Measurements from ENCODE around the gene FLNB. TPM values are rescaled to one million over a fixed set of nuclear protein-coding genes. Genes with fewer than 3 reads are reported as not detected.

FLNB gene
- total and polyA plus RNA-seq, 2 of the 4 experiments (the other 2 are of a cell fraction), result 78.0 to 136 TPM

GRCh38 chr3:58072763-58073130 is 64.5 kb downstream of the FLNB start:
- Histone ChIP-seq H2AFZ (replicated peaks; ENCODE audit: low read length, poor library complexity) (no peak overlapping the region), H2AK5ac (ENCODE audit: low read depth, low read length) (no peak overlapping the region), H3K4ac (ENCODE audit: low read depth, low read length) (no peak overlapping the region), H3K4me2 (ENCODE audit: low read depth, low read length) (no peak overlapping the region), H2AK9ac (replicated peaks; ENCODE audit: low read depth, low read length, poor library complexity) (no peak overlapping the region), H3K9me1 (ENCODE audit: insufficient read depth, low read length) (peaks cover 47% of the 10 kb centered on the region), H3K79me1 (ENCODE audit: low read depth in 1 of 2, low read length in 2 of 2) (peaks cover 62 to 95% of the 10 kb centered on the region in 2 experiments), H4K5ac (ENCODE audit: low read depth, low read length) (no peak overlapping the region), H4K8ac (ENCODE audit: low read depth in 2 of 2, low read length in 2 of 2) (no peak overlapping the region), H3K9ac (ENCODE audit: low read depth, low read length) (no peak overlapping the region), H3K27me3 (ENCODE audit: control insufficient read depth, insufficient read depth, low read length) (no peaks in the 10 kb centered on the region), H3K56ac (ENCODE audit: extremely low read depth, insufficient read depth, low read length) (no peak overlapping the region), H2BK20ac (ENCODE audit: low read depth, low read length) (no peak overlapping the region), H3K9me3 (ENCODE audit: control insufficient read depth, insufficient read depth, low read length) (no peaks in the 10 kb centered on the region), H2BK15ac (ENCODE audit: low read depth, low read length) (no peak overlapping the region), H2BK120ac (ENCODE audit: low read depth, low read length) (no peak overlapping the region), H3K18ac (ENCODE audit: low read depth, low read length) (no peak overlapping the region), H3K4me1 (ENCODE audit: control insufficient read depth, insufficient read depth, low read length) (peaks cover 22% of the 10 kb centered on the region), H3K27ac (ENCODE audit: insufficient read depth, low read length) (no peak overlapping the region), H3K4me3 (ENCODE audit: insufficient read depth, low read depth, low read length) (no peak overlapping the region), H3K14ac (replicated peaks; ENCODE audit: low read depth, low read length) (no peak overlapping the region), H3K36me3 (ENCODE audit: control insufficient read depth, insufficient read depth, low read length) (peaks cover 5% of the 10 kb centered on the region), H3K23ac (ENCODE audit: low read depth, low read length) (no peak overlapping the region), H4K20me1 (ENCODE audit: insufficient read depth, low read length) (peaks cover 59% of the 10 kb centered on the region), H4K91ac (ENCODE audit: insufficient read depth, low read depth, low read length) (no peak overlapping the region), H2BK5ac (ENCODE audit: low read depth, low read length, poor library complexity, severe bottlenecking) (no peak overlapping the region)
- intact Hi-C loops (cut with micrococcal nuclease) (no loop called here), dilution Hi-C loops (cut with HindIII; ENCODE audit: low sequenced_read_pairs, unreplicated experiment) (no loop called here), in situ Hi-C loops (cut with MboI; ENCODE audit: low sequenced_read_pairs) (no loop called here)
- BruUV-seq (replicated peaks), result no TSS peak
- ATAC-seq (ENCODE audit: low read depth), result no peak
- no CpG with 5 or more reads among the region's 3 CpGs for WGBS, 2 experiments (ENCODE audit: extremely low coverage in 2 of 2, insufficient read length in 1 of 2)
- no peak for DNase-seq
- TF ChIP-seq BHLHE40 (IDR thresholded peaks at IDR 0.05; ENCODE audit: low read depth, low read length) (no peak), MXI1 (IDR thresholded peaks at IDR 0.05; ENCODE audit: borderline replicate concordance, low read depth, low read length) (no peak), POLR2A (IDR thresholded peaks at IDR 0.05; ENCODE audit: low read depth, low read length) (no peak), MAZ (IDR thresholded peaks at IDR 0.05; ENCODE audit: borderline replicate concordance, low read depth, low read length) (no peak), CHD1 (IDR thresholded peaks at IDR 0.05; ENCODE audit: low read depth, low read length) (no peak), RFX5 (IDR thresholded peaks at IDR 0.05; ENCODE audit: low read depth, low read length) (no peak), RAD21 (IDR thresholded peaks at IDR 0.05; ENCODE audit: low read length) (no peak), CEBPB (IDR thresholded peaks at IDR 0.05; ENCODE audit: low read depth, low read length) (no peak), FOS (IDR thresholded peaks at IDR 0.05; ENCODE audit: low read depth, low read length) (no peak), SMC3 (IDR thresholded peaks at IDR 0.05; ENCODE audit: low read depth, low read length) (no peak), CTCF (conservative IDR thresholded peaks at IDR 0.05; ENCODE audit: low read depth, low read length) (no peak), MAFK (IDR thresholded peaks at IDR 0.05; ENCODE audit: low read depth, low read length) (no peak), NFE2L2 (IDR thresholded peaks at IDR 0.05; ENCODE audit: low read depth, low read length) (no peak)
- CTCF ChIA-PET, result interaction anchor here (0.5 to 0.6 kb wide), 2 partner anchors 9 to 27 kb away, joined by 3 to 4 read pairs; no protein-coding TSS in a partner anchor
- POLR2A ChIA-PET (ENCODE audit: unreplicated experiment), result no interaction called here
